Measurements from ENCODE around the gene GAN.

DNA sequence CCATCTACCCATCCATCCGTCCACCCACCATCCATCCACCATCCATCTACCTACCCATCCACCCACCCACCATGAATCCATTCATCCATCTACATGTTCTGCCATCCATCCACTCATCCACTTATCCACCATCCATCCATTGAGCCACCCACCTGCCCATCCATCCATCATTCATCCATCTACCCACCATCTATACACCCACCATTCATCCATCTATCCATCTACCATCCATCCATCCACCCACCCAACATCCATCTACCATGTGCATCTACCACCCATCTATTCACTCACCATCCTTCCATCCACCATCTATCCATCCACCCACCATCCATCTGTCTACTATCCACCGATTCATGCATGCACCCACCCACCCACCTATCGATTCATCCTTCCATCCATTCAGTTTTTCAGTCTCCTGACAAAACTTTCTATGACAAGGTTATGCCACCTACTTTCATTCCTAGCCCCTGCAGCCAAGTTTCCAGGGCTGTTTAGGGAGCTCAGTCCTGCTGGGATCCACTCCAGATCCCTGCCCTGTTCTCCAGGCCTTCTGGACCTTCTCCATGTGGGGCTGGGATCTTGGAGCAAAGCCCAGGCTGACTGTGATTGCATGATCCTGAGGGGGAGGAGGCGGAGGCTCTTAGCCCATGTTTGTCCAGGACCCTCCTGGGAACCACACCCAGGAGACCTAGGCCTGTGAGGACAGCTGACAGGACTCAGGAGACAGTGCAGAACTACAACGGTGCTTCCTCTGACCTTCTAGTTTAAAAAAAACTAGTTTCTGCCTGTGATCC, 48.9 kb upstream of the GAN start:
- TF ChIP-seq, protein P1, sequence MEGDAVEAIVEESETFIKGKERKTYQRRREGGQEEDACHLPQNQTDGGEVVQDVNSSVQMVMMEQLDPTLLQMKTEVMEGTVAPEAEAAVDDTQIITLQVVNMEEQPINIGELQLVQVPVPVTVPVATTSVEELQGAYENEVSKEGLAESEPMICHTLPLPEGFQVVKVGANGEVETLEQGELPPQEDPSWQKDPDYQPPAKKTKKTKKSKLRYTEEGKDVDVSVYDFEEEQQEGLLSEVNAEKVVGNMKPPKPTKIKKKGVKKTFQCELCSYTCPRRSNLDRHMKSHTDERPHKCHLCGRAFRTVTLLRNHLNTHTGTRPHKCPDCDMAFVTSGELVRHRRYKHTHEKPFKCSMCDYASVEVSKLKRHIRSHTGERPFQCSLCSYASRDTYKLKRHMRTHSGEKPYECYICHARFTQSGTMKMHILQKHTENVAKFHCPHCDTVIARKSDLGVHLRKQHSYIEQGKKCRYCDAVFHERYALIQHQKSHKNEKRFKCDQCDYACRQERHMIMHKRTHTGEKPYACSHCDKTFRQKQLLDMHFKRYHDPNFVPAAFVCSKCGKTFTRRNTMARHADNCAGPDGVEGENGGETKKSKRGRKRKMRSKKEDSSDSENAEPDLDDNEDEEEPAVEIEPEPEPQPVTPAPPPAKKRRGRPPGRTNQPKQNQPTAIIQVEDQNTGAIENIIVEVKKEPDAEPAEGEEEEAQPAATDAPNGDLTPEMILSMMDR (IDR thresholded peaks at IDR 0.05; ENCODE audit: insufficient read depth, low read depth, low read length) = no peak
- TF ChIP-seq EZH2 (IDR thresholded peaks at IDR 0.05; ENCODE audit: insufficient read depth, low read length) = no peak

Measured in astrocyte (in vitro differentiated cells and primary cell).